ACC112 (cell line): Measurements from ENCODE around the gene SPPL3.

Experiments
- H2AFZ ChIP-seq: fragments of 200-600 bp; sonication (generic); one replicate; pipeline ENCODE4 v1.6.0; 2017; ENCODE audit warnings: antibody characterized with exemption, low read length; ENCODE audit not compliant: unreplicated experiment
- H3K27ac ChIP-seq: fragments of 200-600 bp; sonication (generic); 2 replicates; pipeline ENCODE4 v1.5.1; 2014; ENCODE audit warnings: low read depth, mild to moderate bottlenecking, antibody characterized with exemption, low read length, moderate library complexity
- H3K27me3 ChIP-seq: fragments of 200-600 bp; sonication (generic); 2 replicates; pipeline ENCODE4 v1.6.1; 2014; ENCODE audit warnings: mild to moderate bottlenecking, antibody characterized with exemption, low read length, moderate library complexity, mixed read lengths; ENCODE audit not compliant: insufficient read depth
- H3K36me3 ChIP-seq: fragments of 200-600 bp; sonication (generic); 2 replicates; pipeline ENCODE4 v1.6.1; 2016; ENCODE audit warnings: mild to moderate bottlenecking, antibody characterized with exemption, low read length, moderate library complexity, mixed read lengths; ENCODE audit not compliant: insufficient read depth
- H3K4me1 ChIP-seq: fragments of 200-600 bp; sonication (generic); one replicate; pipeline ENCODE4 v1.6.1; 2016; ENCODE audit warnings: low read length, mixed read lengths; ENCODE audit not compliant: insufficient read depth, unreplicated experiment, control insufficient read depth
- H3K4me3 ChIP-seq: fragments of 200-600 bp; sonication (generic); 2 replicates; pipeline ENCODE4 v1.5.1; 2014; ENCODE audit warnings: mild to moderate bottlenecking, low read depth, low read length
- H3K79me2 ChIP-seq: fragments of 200-600 bp; sonication (generic); one replicate; pipeline ENCODE4 v1.6.0; 2016; ENCODE audit warnings: low read length; ENCODE audit not compliant: control insufficient read depth, unreplicated experiment, insufficient read depth

Gene SPPL3

DNA sequence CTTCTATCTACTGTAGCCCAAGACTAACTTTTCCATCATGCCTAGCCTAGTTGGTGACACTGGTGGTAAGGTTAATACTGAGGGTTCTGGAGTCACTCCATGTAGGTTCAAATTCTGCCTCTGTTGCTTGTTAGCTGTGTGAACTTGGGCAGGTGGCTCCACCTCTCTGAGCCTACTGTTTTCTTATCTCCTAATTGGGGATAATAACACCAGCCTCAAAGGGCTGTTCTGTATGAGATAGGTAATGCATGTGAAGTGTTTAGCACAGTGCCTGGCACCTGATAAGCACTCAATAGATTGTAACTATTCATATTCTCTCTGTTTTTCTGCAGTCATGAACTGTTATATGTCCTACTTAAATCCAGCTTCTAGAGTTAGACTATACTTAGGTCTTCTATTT, 17.5 kb upstream of the SPPL3 start:
- H3K4me1 ChIP-seq, result no peaks in the 10 kb centered on the region
- no peak overlapping the region for H3K4me3 ChIP-seq
- H3K36me3 ChIP-seq, result no peaks in the 10 kb centered on the region
- 0 out of 2 replicates have a peak, but pooled peaks cover 2% of the 10 kb centered on the region for H3K27me3 ChIP-seq
- no peak overlapping the region for H2AFZ ChIP-seq
- H3K79me2 ChIP-seq, result no peaks in the 10 kb centered on the region
- H3K27ac ChIP-seq, result no peak overlapping the region

DNA sequence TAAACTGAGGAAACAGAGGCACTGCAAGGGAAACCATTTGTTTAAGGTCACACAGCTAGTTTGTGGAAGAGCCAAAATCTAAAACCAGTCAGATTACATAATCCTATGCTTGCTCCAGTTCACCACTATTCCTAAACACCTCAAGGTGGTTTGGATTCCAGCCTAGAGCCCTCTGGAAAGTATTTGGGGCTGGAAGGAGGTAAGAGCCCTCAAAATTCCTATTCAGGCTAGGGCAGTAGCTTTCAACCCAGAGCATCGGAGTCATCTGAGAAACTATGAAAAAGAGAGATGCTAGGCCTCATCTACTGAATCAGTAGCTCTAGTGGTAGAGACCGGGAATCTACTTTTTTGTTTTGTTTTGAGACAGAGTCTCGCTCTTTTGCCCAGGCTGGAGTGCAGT, 16.0 kb upstream of the SPPL3 start:
- 0 out of 2 replicates have a peak, but pooled peaks cover 2% of the 10 kb centered on the region for H3K27me3 ChIP-seq
- H3K79me2 ChIP-seq, result no peaks in the 10 kb centered on the region
- no peak overlapping the region for H2AFZ ChIP-seq
- no peak overlapping the region for H3K4me3 ChIP-seq
- no peak overlapping the region for H3K27ac ChIP-seq
- no peaks in the 10 kb centered on the region for H3K36me3 ChIP-seq
- no peaks in the 10 kb centered on the region for H3K4me1 ChIP-seq

DNA sequence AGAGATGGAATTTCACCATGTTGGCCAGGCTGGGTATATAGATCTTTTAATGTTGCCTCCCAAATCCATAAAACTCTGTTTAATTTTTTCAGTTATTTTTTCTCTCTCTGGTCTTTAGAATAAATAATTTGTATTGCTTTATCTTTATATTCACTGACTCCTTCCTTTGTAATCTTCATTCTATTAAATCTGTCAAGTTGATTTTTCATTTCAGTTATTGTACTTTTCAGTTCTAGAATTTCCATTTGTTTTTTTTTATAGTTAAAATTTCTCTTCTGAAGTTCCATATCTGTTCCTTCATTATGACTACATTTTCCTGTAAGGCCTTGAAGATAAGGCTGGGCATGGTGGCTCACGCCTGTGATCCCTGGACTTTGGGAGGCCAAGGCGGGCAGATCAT, 13.6 kb upstream of the SPPL3 start:
- H2AFZ ChIP-seq, result no peak overlapping the region

DNA sequence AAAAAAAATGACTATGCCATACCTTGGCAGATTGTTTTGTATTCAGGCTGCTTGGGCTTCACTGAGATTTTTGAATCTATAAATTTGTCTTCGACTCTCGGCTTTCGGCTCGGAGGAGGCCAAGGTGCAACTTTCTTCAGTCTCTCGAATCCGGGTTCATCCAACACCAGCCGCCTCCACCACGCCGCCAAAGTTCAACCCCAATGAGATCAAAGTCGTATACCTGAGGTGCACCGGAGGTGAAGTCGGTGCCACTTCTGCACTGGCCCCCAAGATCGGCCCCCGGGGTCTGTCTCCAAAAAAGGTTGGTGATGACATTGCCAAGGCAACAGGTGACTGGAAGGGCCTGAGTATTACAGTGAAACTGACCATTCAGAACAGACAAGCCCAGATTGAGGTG, 12.4 kb upstream of the SPPL3 start:
- H3K4me3 ChIP-seq, result no peak overlapping the region
- H2AFZ ChIP-seq, result no peak overlapping the region
- H3K4me1 ChIP-seq, result no peaks in the 10 kb centered on the region
- H3K79me2 ChIP-seq, result no peaks in the 10 kb centered on the region
- H3K27ac ChIP-seq, result no peak overlapping the region
- 0 out of 2 replicates have a peak, but pooled peaks cover 2% of the 10 kb centered on the region for H3K27me3 ChIP-seq
- H3K36me3 ChIP-seq, result no peaks in the 10 kb centered on the region

More for the DNA sequence above, 13.6 kb upstream of the SPPL3 start:
- H3K4me3 ChIP-seq, result no peak overlapping the region
- no peaks in the 10 kb centered on the region for H3K4me1 ChIP-seq
- 0 out of 2 replicates have a peak, but pooled peaks cover 2% of the 10 kb centered on the region for H3K27me3 ChIP-seq
- H3K36me3 ChIP-seq, result no peaks in the 10 kb centered on the region
- H3K27ac ChIP-seq, result no peak overlapping the region
- H3K79me2 ChIP-seq, result no peaks in the 10 kb centered on the region

DNA sequence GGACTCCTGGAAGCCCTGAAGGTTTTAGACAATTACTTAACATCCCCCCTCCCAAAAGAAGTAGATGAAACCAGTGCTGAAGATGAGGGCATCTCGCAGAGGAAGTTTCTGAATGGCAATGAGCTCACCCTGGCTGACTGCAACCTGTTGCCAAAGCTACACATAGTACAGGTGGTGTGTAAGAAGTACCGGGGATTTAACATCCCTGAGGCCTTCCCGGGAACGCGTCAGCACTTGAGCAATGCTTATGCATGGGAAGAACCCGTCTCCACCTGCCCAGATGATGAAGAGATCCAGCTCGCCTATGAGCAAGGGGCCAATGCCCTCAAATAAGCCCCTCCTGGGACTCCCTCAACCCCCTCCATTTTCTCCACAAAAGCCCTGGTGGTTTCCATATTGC, 10.6 kb upstream of the SPPL3 start:
- Histone ChIP-seq H3K4me3 (no peak overlapping the region), H2AFZ (no peak overlapping the region), H3K4me1 (no peaks in the 10 kb centered on the region), H3K79me2 (no peaks in the 10 kb centered on the region), H3K36me3 (no peaks in the 10 kb centered on the region), H3K27me3 (0 out of 2 replicates have a peak, but pooled peaks cover 2% of the 10 kb centered on the region), H3K27ac (no peak overlapping the region)

DNA sequence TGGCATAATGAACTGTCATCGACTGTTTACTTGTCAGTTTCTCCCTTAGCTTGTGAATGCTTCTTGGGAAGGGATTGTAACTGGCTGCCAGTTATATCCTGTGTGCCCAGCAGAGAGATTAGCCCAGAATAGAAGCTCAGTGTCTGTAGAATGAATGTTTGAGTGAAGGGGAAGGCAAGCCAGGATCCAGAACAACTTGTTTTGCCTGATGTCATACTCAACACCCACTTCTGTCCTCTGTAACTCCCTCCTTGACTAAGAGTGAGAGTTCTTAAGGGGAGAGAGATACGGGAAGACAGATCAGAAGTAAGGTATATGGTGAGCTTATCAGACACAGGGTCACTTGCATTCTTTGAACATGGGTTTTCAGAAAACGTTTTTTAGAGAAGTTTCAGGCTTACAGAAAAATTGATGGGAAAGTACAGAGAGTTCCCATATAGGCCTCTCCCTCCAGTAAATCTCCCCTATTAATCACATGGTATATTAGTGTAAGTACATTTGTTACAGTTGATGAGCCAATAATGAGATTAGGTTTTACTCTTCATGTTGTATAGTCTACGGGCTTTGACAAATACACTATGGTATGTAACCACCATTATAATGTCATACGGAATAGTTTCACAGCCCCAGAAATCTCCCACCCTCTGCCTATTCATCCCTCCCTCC, 5.6 kb upstream of the SPPL3 start:
- H3K27ac ChIP-seq, result no peak overlapping the region
- H3K36me3 ChIP-seq, result no peaks in the 10 kb centered on the region
- H3K4me3 ChIP-seq, result no peak overlapping the region
- peaks cover 15% of the 10 kb centered on the region for H3K4me1 ChIP-seq
- H2AFZ ChIP-seq, result no peak overlapping the region
- no peaks in the 10 kb centered on the region for H3K27me3 ChIP-seq
- no peaks in the 10 kb centered on the region for H3K79me2 ChIP-seq

DNA sequence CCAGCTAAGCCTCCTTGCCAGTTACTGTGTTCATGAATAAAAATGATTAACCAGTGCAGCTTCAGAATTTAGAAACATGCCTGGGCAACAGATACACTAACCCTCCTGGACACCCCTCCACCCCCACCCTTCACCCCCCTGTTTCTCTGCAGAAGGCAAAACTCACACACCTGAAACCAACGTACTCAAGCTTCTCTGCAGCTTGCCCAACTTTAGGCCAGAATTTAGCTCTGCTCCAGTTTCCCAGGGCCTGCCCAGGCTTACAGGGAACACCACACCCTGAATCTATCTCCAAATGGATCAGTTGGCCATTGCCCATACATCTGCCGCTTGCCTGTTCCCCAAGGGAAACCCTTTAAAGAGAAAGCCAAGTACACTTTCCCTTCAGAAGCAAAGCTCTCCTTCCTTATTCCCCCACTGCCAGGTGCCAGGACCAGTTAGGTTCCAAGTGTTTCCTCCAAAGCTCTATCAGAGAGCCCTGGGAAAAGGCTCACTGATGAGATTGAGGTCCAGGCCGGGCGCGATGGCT, 1.8 kb upstream of the SPPL3 start:
- no peak overlapping the region for H2AFZ ChIP-seq
- peaks cover 24% of the 10 kb centered on the region for H3K79me2 ChIP-seq
- no peaks in the 10 kb centered on the region for H3K36me3 ChIP-seq
- H3K27ac ChIP-seq, result no peak overlapping the region
- peaks cover 22% of the 10 kb centered on the region for H3K4me1 ChIP-seq
- H3K4me3 ChIP-seq, result no peak overlapping the region
- no peaks in the 10 kb centered on the region for H3K27me3 ChIP-seq

DNA sequence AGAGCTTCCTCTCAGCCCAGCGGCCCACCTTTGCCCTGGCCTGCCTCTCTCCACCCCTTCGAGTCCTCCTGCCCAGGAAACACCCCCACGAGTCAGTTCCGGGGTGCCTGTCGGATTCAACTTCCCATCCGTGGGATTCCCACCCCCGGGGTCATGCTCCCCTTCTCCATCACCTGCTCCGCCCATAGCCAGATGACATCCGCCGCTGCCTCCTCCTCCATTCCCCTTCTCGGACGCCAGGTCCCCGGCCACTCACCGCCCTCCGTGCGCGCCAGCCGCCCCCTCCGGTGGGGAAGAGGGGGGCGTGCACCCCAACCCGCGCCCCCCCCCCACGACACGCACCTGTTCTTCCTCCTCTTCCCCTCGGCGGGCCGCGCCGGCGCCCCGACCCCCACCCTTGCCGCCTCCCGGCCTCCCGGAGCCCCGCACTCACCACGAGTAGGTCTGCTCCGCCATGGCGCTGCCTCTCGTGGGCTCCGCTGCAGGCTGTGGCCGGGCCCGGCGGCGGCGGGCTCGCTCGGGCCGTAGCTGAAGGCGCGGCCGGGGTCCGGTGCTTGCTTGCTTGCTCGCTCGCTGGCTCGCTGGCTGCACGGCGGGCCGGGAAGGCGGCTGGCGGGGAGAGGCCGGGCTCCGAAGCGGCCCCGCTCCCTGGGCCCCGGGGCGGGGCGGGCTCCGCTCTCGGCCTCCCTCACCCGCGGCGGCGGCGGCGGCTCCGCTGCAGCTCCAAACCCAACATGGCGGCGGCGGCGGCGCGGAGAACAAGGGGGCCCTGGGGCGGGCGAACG, 554 bp downstream of the SPPL3 start:
- H3K27me3 ChIP-seq, result no peaks in the 10 kb centered on the region
- no peak overlapping the region for H3K27ac ChIP-seq
- H3K36me3 ChIP-seq, result no peaks in the 10 kb centered on the region
- peak overlapping the region; percentile 94 for H3K4me3 ChIP-seq
- H3K4me1 ChIP-seq, result peaks cover 22% of the 10 kb centered on the region
- peak overlapping the region; percentile 96 for H2AFZ ChIP-seq
- peaks cover 38% of the 10 kb centered on the region for H3K79me2 ChIP-seq

DNA sequence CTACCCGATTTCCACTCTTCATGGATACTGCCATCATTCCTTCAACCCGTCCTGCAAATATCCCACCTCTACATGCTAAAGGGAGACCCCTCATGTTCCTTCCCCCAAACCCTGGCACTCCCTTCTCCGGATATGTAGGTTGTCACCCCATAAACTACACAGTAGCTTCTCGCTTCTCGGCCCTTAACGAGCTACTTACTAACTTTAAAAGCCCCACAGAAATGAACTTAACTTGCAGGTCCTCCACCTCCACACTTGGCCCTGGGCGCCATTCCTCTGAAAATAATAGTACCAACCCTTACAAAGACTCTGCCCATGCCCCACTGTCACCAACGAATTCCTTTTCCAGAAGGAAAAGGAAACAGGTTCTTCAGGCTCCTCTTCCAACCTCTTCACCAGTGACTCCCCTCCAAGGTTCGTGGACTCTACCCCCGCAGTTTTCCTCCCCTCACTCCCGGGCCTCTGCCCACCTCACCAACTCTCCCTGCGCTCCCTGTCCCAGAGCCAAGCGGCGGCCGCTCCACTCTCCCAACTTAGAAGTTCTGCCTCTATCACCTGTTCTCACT, 1.2 kb downstream of the SPPL3 start:
- Histone ChIP-seq H2AFZ (peak overlapping the region; percentile 96), H3K4me1 (peaks cover 18% of the 10 kb centered on the region), H3K27me3 (no peaks in the 10 kb centered on the region), H3K79me2 (peaks cover 44% of the 10 kb centered on the region), H3K27ac (no peak overlapping the region), H3K36me3 (no peaks in the 10 kb centered on the region), H3K4me3 (peak overlapping the region; percentile 94)

DNA sequence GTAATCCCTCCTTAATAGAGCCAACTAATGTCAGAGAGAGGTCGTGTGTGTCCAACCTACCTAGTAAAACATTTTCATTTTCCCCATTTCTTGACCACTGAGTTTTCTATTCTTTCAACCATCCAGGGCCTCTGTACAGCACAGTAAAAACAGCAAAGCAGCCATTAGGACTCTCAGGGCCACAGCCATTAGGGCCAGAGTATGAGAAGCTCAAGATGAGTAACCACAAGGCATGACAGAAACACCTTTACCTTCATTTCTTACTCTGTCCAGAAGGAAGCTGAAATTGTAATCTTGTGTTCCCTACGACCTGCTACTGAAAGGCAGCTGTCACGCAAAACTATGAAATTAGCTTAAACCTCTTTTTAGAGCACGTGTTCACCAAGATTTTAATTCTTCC, 2.3 kb downstream of the SPPL3 start:
- H3K4me1 ChIP-seq, result peaks cover 7% of the 10 kb centered on the region
- H2AFZ ChIP-seq, result no peak overlapping the region
- no peaks in the 10 kb centered on the region for H3K27me3 ChIP-seq
- H3K79me2 ChIP-seq, result peaks cover 48% of the 10 kb centered on the region
- peak overlapping the region; percentile 94 for H3K4me3 ChIP-seq
- H3K27ac ChIP-seq, result no peak overlapping the region
- H3K36me3 ChIP-seq, result no peaks in the 10 kb centered on the region
